ENCODE results near the gene YIPF1. TPM values are rescaled to one million over a fixed set of nuclear protein-coding genes. Genes with fewer than 3 reads are reported as not detected.

YIPF1 gene
- total RNA-seq, 1 experiment from 2014 or later = 15.8 TPM

- BruUV-seq (replicated peaks) = no TSS peak
- Mint-ChIP-seq H3K27ac (ENCODE audit: low read depth, unreplicated experiment) (no peak overlapping the region), H3K27me3 (ENCODE audit: insufficient read depth, unreplicated experiment) (no peaks in the 10 kb centered on the region), H3K4me1 (ENCODE audit: insufficient read depth, unreplicated experiment) (no peaks in the 10 kb centered on the region), H3K9me3 (ENCODE audit: unreplicated experiment) (no peaks in the 10 kb centered on the region), H3K36me3 (ENCODE audit: insufficient read depth, unreplicated experiment) (peaks cover 60% of the 10 kb centered on the region), H3K4me3 (ENCODE audit: unreplicated experiment) (no peak overlapping the region)
- ChIA-PET POLR2A (interaction anchor here (1.8 kb wide), 1 partner anchor 18 kb away, joined by 7 read pairs; the partner anchor contains the start of genes IFT25 and LRRC42), CTCF (interaction anchor here (1.7 to 2.0 kb wide), 2 partner anchors 49 to 66 kb away, joined by 4 to 5 read pairs; no protein-coding TSS in a partner anchor)
- intact Hi-C loops (cut with micrococcal nuclease) = no loop called here
- DNase-seq (ENCODE audit: unreplicated experiment) = no peak
- TF ChIP-seq CTCF (IDR thresholded peaks at IDR 0.05; ENCODE audit: unreplicated experiment) = no peak
Measured at GRCh38 chr1:53927376-53927881, 37.8 kb upstream of the YIPF1 start.

GRCh38 chr1:53919675-53920066 is 30.1 kb upstream of the YIPF1 start:
- Mint-ChIP-seq H3K4me3 (ENCODE audit: unreplicated experiment) (no peak overlapping the region), H3K4me1 (ENCODE audit: insufficient read depth, unreplicated experiment) (no peaks in the 10 kb centered on the region), H3K27me3 (ENCODE audit: insufficient read depth, unreplicated experiment) (no peaks in the 10 kb centered on the region), H3K36me3 (ENCODE audit: insufficient read depth, unreplicated experiment) (peaks cover 63% of the 10 kb centered on the region), H3K9me3 (ENCODE audit: unreplicated experiment) (no peaks in the 10 kb centered on the region), H3K27ac (ENCODE audit: low read depth, unreplicated experiment) (peak overlapping the region; percentile 67)
- BruUV-seq (replicated peaks) = no TSS peak
- no peak for DNase-seq (ENCODE audit: unreplicated experiment)
- ChIA-PET POLR2A (interaction anchor here (0.6 to 2.3 kb wide), 4 partner anchors 12 to 133 kb away, joined by 3 to 7 read pairs (median 4); partner anchors contain the start of genes IFT25 and TMEM59), CTCF (interaction anchor here (0.7 to 1.1 kb wide), 2 partner anchors 20 to 30 kb away, joined by 3 to 4 read pairs; partner anchors contain the start of gene YIPF1)
- intact Hi-C loops (cut with micrococcal nuclease) = no loop called here
- TF ChIP-seq CTCF (IDR thresholded peaks at IDR 0.05; ENCODE audit: unreplicated experiment) = no peak

- Mint-ChIP-seq H3K27me3 (ENCODE audit: insufficient read depth, unreplicated experiment) (no peaks in the 10 kb centered on the region), H3K27ac (ENCODE audit: low read depth, unreplicated experiment) (no peak overlapping the region), H3K9me3 (ENCODE audit: unreplicated experiment) (no peaks in the 10 kb centered on the region), H3K4me3 (ENCODE audit: unreplicated experiment) (no peak overlapping the region), H3K36me3 (ENCODE audit: insufficient read depth, unreplicated experiment) (peaks cover 54% of the 10 kb centered on the region), H3K4me1 (ENCODE audit: insufficient read depth, unreplicated experiment) (no peaks in the 10 kb centered on the region)
- DNase-seq (ENCODE audit: unreplicated experiment) = no peak
- POLR2A ChIA-PET = interaction anchor here (1.0 to 2.3 kb wide), 2 partner anchors 22 to 27 kb away, joined by 3 to 7 read pairs; partner anchors contain the start of gene IFT25
- no TSS peak for BruUV-seq (replicated peaks)
- TF ChIP-seq CTCF (IDR thresholded peaks at IDR 0.05; ENCODE audit: unreplicated experiment) = no peak
- CTCF ChIA-PET = no interaction called here
- intact Hi-C loops (cut with micrococcal nuclease) = no loop called here
Measured at GRCh38 chr1:53918343-53918742, 28.7 kb upstream of the YIPF1 start.

GRCh38 chr1:53913352-53914033 is 23.9 kb upstream of the YIPF1 start:
- TF ChIP-seq CTCF (IDR thresholded peaks at IDR 0.05; ENCODE audit: unreplicated experiment) = no peak
- peaks cover 30% of the 10 kb centered on the region for H3K36me3 Mint-ChIP-seq (ENCODE audit: insufficient read depth, unreplicated experiment)
- ChIA-PET CTCF (interaction anchor here (0.5 to 1.6 kb wide), 5 partner anchors 32 to 137 kb away, joined by 3 to 5 read pairs (median 3); partner anchors contain the start of genes IFT25 and LRRC42), POLR2A (interaction anchor here (1.7 kb wide), 1 partner anchor 17 kb away, joined by 4 read pairs; no protein-coding TSS in a partner anchor)
- no TSS peak for BruUV-seq (replicated peaks)
- H3K4me3 Mint-ChIP-seq (ENCODE audit: unreplicated experiment) = no peak overlapping the region
- no peaks in the 10 kb centered on the region for H3K4me1 Mint-ChIP-seq (ENCODE audit: insufficient read depth, unreplicated experiment)
- intact Hi-C loops (cut with micrococcal nuclease) = no loop called here
- no peaks in the 10 kb centered on the region for H3K27me3 Mint-ChIP-seq (ENCODE audit: insufficient read depth, unreplicated experiment)
- H3K27ac Mint-ChIP-seq (ENCODE audit: low read depth, unreplicated experiment) = no peak overlapping the region
- no peaks in the 10 kb centered on the region for H3K9me3 Mint-ChIP-seq (ENCODE audit: unreplicated experiment)
- DNase-seq (ENCODE audit: unreplicated experiment) = no peak

Data from MCF 10A (cell line).